GM19328 (cell line): Measurements from ENCODE around the gene THRA.

Experiments
- ATAC-seq: cut with Tn5 transposase; IDR thresholded peaks from one replicate; pipeline ENCODE4 v1.9.1; 2021; ENCODE audit warnings: mild to moderate bottlenecking, moderate library complexity; ENCODE audit not compliant: unreplicated experiment

THRA gene

GRCh38 chr17:40025991-40026815 lies 36.6 kb upstream of the THRA start:
- ATAC-seq, result no peak

DNA sequence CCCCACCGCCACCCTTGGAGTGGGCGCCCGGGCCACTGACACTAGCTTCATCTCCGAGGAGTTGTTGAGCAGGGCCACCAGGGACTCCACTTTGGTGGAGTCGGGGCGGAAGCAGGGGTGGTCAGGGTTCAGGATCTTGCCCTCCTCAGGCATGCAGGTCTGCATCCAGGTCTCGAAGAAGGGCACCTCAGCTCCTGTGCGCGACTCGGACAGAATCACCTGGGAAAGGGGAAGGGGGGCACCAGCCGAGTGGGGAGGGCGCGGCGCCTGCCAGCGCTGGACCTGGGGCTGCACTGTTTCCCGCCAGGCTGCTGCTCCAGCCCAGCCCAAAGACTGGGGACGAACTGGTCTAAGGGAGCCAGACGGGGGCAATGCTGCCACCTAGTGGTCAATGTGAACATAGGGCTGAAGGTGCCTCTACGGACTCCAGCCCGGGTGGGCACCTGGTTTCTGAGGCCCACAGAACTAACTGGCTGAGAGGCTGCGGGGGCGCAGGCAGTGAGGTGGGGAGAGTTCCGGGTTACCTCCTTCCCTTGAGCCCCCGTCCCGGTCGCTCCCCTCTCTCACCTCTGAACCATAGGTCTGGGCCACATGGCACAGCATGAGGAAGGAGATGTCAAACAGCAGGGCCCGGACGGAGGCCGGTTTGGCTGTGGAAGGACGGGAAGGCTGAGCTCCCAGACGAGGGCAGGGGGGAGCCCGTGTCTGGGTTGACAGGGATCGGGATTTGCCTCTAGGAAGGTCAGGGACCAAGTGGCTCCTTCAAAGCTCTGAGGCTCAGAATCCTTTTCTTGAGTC lies 35.8 kb upstream of the THRA start:
- no peak for ATAC-seq

DNA sequence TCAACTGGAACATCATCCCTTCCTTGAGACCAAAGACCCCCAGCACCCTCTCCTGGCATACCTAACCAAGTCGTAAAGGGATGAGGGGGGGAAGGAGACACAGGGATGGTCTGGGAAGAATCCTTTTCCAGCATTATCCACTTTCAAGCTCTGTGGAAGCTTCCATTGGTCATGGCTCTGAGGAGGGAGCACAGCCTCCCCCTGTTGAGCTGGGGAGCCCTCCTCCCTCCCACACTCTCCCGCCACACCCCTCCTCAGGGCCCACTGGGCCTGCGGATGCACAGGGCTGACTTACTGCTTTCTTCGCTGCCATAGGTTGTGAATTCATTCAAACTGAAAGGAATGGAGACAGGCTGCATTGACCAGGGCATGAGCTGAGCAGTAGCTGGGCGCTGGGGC lies 35.2 kb upstream of the THRA start:
- ATAC-seq, result no peak

DNA sequence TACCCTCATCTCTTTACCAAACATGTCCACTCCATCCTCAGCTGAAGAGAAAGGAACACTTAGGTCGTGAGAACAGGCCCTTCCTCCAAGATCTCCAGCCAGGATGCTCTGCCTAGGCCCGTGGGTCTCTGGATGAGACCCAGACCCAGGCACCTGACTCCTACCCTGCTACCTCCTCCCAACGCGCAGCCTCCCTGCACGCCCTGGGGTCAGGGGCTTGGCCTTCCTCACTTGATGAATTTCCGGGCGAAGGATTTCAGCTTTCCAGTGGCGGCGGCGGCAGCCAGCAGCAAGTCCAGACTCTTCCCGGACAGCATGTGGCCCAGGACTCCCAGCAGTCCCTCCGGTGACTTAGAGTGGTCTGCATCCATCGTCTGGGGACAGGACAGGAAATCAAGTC lies 34.2 kb upstream of the THRA start:
- ATAC-seq, result no peak

GRCh38 chr17:40031706-40032105 lies 31.1 kb upstream of the THRA start:
- ATAC-seq, result no peak

- no peak for ATAC-seq
These were observed 30.1 kb upstream of the THRA start for GRCh38 chr17:40032322-40033320.

DNA sequence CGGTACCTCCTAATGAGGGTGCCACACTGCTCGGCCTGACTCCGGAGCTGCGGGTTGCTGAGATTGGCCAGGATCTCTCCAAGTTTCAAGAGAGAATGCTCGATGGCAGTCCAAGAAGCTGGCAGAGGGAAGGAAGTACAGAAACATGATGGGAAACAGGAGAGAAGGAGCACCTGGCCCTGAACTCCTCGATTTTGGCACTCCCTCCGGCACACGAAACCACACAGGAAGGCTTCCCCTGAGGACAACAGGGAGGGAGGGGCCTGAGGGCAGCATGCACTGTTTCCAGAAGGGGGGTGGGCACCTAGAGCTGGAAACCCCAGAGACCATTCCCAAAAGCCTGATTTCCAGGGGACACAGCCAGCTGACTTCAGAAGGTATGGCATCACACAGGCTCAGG lies 29.4 kb upstream of the THRA start:
- no peak for ATAC-seq

GRCh38 chr17:40034426-40035161 lies 28.2 kb upstream of the THRA start:
- no peak for ATAC-seq

- ATAC-seq, result no peak
These were observed 27.6 kb upstream of the THRA start for GRCh38 chr17:40035162-40035559.

DNA sequence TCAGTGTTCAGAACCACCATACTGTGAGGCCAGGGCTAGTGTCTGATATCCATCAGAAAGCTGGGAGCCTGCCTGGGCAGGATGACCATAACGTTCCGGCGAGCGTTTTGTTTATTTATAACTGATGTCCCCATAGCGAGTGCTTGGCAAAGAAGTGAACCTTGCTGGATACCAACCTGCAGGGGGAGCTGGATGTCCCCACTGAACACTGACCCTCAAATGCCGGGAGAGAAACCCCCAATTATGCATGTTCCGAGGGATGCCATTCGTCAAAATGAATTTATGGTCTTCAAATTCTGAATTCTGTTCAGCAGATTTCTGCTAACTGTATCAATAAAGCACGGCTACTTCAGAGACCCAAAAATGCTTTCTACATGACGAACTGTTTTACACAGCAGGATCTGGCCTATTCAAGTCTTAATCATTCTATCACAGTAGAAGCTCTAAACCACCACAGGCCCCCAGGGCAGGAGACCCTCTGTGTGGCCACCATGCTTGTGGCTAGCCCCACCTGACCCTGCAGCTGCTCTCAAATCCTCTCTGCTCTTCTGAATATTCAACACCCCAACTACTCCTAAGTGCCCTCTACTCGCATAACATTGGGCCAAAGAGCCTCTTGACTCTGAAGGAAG lies 23.8 kb upstream of the THRA start:
- ATAC-seq, result no peak

DNA sequence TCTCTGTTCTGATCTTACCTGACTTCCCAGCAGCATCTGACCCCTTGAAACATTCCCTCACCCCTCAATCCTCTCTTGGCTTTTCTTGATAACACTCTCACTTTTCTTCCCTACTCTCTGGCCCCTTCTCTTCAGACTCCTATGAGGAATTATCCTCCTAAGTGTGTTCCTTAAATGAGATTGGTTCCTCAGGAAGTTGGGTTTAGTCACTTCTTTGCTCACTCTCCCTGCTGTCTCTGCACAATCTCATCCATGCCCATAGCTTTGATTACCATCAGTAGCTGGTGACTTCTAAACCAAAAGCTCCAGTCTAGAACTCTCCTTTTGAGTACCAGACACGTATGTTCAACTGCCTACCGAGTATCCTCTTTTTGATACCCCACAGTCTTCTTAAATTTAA lies 21.6 kb upstream of the THRA start:
- ATAC-seq, result no peak

DNA sequence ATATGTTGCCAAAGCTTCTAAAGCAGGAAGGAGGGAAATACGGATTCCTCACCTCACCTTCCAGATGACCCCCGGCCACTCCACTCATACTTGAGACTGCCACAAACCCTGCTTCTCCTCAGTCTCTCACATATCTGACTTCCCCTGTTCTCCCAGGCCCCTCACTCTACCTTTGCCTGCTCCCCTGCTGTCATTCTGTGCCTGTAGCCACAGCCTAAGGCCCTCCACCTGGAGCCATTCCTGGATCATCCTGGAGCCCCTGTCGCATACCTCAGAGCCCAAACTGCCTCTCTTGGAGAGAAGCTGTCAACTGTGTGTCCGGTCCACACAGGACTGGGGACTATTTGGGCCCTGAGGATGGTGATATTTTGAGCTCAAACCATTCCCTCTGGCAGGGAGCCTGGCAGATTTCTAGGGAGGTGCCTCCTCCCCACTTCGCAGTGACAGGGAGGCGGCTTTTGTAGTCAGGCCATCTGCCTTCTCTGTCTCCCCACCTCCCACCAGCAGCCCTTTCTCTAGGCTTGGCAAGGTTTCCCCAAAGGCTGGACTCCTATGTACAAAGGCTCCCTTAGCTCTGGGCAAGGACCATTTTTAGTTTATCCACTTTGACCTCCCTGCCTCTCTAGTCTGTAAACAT lies 6.3 kb upstream of the THRA start:
- no peak for ATAC-seq

DNA sequence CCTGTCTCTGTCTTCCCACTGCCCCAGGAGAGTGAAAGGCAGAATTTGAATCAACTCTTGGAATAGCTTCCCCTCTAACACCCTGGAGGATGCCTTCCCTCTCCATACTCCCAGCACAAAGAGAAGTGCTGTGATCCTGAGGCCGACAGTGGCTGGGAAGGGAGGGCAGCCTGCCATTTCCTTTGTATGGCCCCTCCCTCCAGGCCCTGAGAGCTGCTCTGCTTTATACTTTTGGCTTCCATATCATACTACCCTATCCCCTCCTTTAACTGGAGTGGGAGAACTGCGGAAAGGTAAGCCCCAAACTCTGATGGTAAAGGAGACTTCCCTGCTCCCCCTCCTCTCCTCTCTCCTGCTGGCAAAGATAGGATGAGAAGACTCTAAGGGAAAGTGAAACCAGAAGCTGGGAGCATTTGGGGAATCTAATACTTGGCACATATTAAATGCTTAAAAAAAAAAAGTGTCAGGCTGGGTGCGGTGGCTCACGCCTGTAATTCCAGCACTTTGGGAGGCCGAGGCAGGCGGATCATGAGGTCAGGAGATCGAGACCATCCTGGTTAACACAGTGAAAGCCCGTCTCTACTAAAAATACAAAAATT lies 4.5 kb upstream of the THRA start:
- no peak for ATAC-seq

DNA sequence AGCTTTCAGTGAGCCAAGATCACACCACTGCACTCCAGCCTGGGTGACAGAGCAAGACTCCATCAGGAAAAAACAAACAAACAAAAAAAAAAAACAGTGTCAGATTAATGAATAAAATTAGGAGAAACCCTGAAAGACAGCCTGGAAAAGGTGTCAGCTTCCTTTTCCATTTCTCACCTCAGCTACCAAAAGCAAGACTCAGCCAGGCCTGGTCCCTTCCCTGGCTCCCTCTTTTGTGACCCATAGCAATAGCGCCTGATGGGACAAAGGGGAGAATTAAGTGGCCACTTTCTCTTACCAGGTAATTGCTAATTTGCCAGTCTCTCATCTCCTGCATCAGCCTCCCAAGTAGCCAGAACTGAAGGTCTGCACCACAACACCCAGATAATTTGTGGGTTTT lies 3.9 kb upstream of the THRA start:
- ATAC-seq, result no peak

DNA sequence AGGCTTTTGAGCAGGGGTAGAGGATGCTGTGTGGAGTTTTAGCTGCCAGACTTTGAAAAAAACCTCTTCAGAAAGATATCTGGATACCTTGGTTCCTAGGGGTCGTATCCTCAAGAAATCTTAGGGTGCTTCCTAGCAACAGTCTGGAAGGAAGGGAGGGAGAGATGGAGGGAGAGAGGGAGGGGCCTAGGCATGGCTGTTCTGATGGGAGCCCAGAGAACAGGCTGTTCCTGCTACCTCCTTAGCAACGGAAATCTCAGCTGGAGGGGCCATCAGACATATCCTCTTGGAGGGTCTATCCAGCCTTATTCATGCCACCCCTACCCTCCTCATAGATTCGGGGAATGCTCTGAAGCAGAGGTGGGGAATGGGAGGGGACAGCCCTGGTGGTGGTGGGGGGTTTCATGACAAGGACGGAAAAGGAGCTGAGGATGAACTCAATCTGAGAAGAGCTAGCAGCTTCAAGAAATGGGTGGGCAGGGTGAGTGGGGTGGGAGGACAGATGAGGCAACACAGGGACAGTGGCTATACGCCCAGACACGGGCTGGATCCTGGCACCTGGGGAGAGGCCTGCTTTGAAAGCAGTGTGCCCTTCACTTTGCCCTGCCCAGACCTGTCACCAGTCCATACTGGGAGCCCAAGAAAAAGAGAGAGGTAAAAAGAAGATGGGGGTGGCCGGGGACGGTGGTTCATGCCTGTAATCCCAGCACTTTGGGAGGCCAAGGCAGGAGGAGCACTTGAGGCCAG lies 2.9 kb upstream of the THRA start:
- ATAC-seq, result no peak

DNA sequence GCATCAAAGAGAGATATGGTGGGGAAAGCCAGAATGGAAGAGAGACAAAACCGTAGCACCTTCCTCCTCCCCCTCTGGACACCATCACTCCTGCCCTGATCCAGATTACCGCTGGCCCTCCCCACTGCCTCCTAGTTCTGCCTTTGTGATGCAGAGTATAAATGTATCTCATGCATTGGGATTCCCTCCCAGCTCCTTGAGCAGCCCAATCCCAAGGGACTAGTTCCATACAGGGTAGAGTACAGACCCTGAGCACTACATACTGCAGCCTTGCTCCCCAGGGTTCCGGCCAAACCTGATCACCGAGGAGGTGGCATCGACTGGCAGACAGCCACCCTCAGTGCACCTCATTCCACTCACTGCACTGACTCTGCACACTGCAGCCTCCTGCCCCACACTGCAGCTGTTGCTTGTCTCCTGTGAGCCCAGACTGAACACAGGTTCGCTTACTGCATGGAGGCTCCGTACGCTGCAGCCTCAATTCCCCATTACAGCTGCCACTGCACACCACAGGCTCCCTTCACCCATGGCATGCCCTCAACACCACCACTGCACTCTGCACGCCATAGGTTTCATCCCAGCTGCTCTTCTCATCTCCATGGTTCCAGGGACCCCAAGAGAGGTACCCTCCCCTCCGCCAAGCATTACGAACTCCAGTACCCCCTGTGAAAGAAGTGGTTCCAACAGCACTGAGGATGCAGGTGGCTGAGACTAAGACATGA lies 1.7 kb upstream of the THRA start:
- no peak for ATAC-seq

- no peak for ATAC-seq
These were observed 1.1 kb upstream of the THRA start for GRCh38 chr17:40061609-40062038.
